HepG2 (cell line): ENCODE data around the gene CFAP221. TPM values are rescaled to one million over a fixed set of nuclear protein-coding genes. Genes with fewer than 3 reads are reported as not detected.

Source experiments
- AGO1 ChIP-seq: fragments of 200-400 bp; formaldehyde crosslinking; IDR thresholded peaks from 2 replicates; pipeline ENCODE4 v1.6.1; 2017; ENCODE audit warnings: mild to moderate bottlenecking, low read depth, low read length, moderate library complexity; ENCODE audit not compliant: poor library complexity, severe bottlenecking
- CSRNP2 ChIP-seq: sonication (generic); formaldehyde crosslinking; conservative IDR thresholded peaks from 2 replicates; pipeline ENCODE4 v1.8.0; 2022; ENCODE audit warnings: low read depth, missing genetic modification reagents
- EHMT2 ChIP-seq: fragments of 200-600 bp; sonication (generic); IDR thresholded peaks from 2 replicates; pipeline ENCODE4 v1.7.0; 2017; ENCODE audit warnings: antibody characterized with exemption, low read depth, low read length, borderline replicate concordance
- FOXC1 ChIP-seq: sonication (generic); formaldehyde crosslinking; IDR thresholded peaks from 2 replicates; pipeline ENCODE4 v1.8.0; 2022; ENCODE audit warnings: mild to moderate bottlenecking, missing genetic modification reagents, borderline replicate concordance
- GABPA ChIP-seq, 2 experiments: IDR thresholded peaks; 2 replicates each; pipeline ENCODE4 v1.6.1; 2011 to 2016; ENCODE audit warnings: low read depth in 2 of 2, low read length in 1 of 2, missing biosample characterization in 1 of 2, missing genetic modification characterization in 1 of 2
- HHEX ChIP-seq: IDR thresholded peaks from 2 replicates; pipeline ENCODE4 v1.6.1; 2016; ENCODE audit warnings: control low read depth
- HMG20B ChIP-seq: conservative IDR thresholded peaks from 2 replicates; pipeline ENCODE4 v1.6.1; 2016; ENCODE audit warnings: missing genetic modification reagents, missing compliant biosample characterization
- IRF1 ChIP-seq: sonication (generic); formaldehyde crosslinking; IDR thresholded peaks from 2 replicates; pipeline ENCODE4 v1.4.0; 2020; ENCODE audit warnings: low read depth, mild to moderate bottlenecking, missing genetic modification reagents
- LRRFIP1 ChIP-seq: sonication (generic); formaldehyde crosslinking; conservative IDR thresholded peaks from 2 replicates; pipeline ENCODE4 v1.4.0; 2020; ENCODE audit warnings: missing genetic modification reagents
- MAF1 ChIP-seq: sonication (generic); formaldehyde crosslinking; IDR thresholded peaks from 2 replicates; pipeline ENCODE4 v1.5.0; 2020; ENCODE audit warnings: missing genetic modification reagents, borderline replicate concordance
- SNAPC2 ChIP-seq: sonication (generic); formaldehyde crosslinking; IDR thresholded peaks from 2 replicates; pipeline ENCODE4 v1.8.1; 2022; ENCODE audit warnings: mild to moderate bottlenecking, missing genetic modification reagents
- TRIM24 ChIP-seq: sonication (generic); formaldehyde crosslinking; IDR thresholded peaks from 2 replicates; pipeline ENCODE4 v1.8.0; 2022; ENCODE audit warnings: mild to moderate bottlenecking, missing genetic modification reagents
- ZFP82 ChIP-seq: sonication (generic); formaldehyde crosslinking; IDR thresholded peaks from 2 replicates; pipeline ENCODE4 v1.5.1; 2020; ENCODE audit warnings: mild to moderate bottlenecking, missing genetic modification reagents, borderline replicate concordance
- ZNF546 ChIP-seq: sonication (generic); formaldehyde crosslinking; conservative IDR thresholded peaks from 2 replicates; pipeline ENCODE4 v1.8.1; 2023; ENCODE audit warnings: mild to moderate bottlenecking, missing genetic modification reagents
- ZNF564 ChIP-seq: sonication (generic); formaldehyde crosslinking; IDR thresholded peaks from 2 replicates; pipeline ENCODE4 v1.8.1; 2023; ENCODE audit warnings: mild to moderate bottlenecking, missing genetic modification reagents
- ZNF674 ChIP-seq: sonication (generic); formaldehyde crosslinking; IDR thresholded peaks from 2 replicates; pipeline ENCODE4 v1.5.0; 2020; ENCODE audit warnings: low read depth, mild to moderate bottlenecking, missing genetic modification reagents
- ZNF772 ChIP-seq: sonication (generic); formaldehyde crosslinking; IDR thresholded peaks from 2 replicates; pipeline ENCODE4 v1.5.0; 2020; ENCODE audit warnings: mild to moderate bottlenecking, missing genetic modification reagents
- ZSCAN30 ChIP-seq: sonication (generic); formaldehyde crosslinking; IDR thresholded peaks from 2 replicates; pipeline ENCODE4 v1.5.0; 2020; ENCODE audit warnings: mild to moderate bottlenecking, missing genetic modification reagents
- polyA plus RNA-seq, 8 experiments: library from polyadenylated mRNA; depleted of rRNA in 3 of 8; stranded (reverse) in 7 of 8; unstranded in 1 of 8; fragments of >200 nt; fragmentation: Illumina TruSeq in 4 of 8; extraction: Trizol in 4 of 8; gene quantifications; 2 replicates each; pipeline versions ENCODE4 v1.2.1 to v1.2.3, GENCODE V29; 2011 to 2016; ENCODE audit warnings: low read depth in 4 of 8, missing spikeins in 1 of 8, mixed read lengths in 1 of 8; ENCODE audit not compliant: insufficient read depth in 1 of 8
- total RNA-seq, 5 experiments: library from RNA; depleted of rRNA; stranded (reverse); fragments of >200 nt; fragmentation: Illumina TruSeq; extraction: Trizol; gene quantifications; 2 replicates each; pipeline ENCODE4 v1.2.3, GENCODE V29; 2016; ENCODE audit warnings: low read depth in 1 of 5
- TF ChIP-seq, protein P1 (sequence below): sonication (generic); formaldehyde crosslinking; conservative IDR thresholded peaks from 2 replicates; pipeline ENCODE4 v1.5.0; 2020; ENCODE audit warnings: missing genetic modification reagents
- TF ChIP-seq, protein P2 (sequence below): sonication (generic); formaldehyde crosslinking; IDR thresholded peaks from 2 replicates; pipeline ENCODE4 v1.4.0; 2020; ENCODE audit warnings: missing genetic modification reagents
- TF ChIP-seq, protein P3 (sequence below): sonication (generic); formaldehyde crosslinking; IDR thresholded peaks from 2 replicates; pipeline ENCODE4 v1.5.0; 2020; ENCODE audit warnings: missing genetic modification reagents

CFAP221 gene
- total and polyA plus RNA-seq, 2 of the 13 experiments (the other 11 are each of a cell fraction or from before 2014, with no cell fraction given), result not detected

GRCh38 chr2:119702918-119703401 lies 158.7 kb downstream of the CFAP221 start (continued):
- no peak for TF ChIP-seq CSRNP2
- no peak for TF ChIP-seq LRRFIP1 (CRISPR knock-in tag)
- TF ChIP-seq, protein P1, sequence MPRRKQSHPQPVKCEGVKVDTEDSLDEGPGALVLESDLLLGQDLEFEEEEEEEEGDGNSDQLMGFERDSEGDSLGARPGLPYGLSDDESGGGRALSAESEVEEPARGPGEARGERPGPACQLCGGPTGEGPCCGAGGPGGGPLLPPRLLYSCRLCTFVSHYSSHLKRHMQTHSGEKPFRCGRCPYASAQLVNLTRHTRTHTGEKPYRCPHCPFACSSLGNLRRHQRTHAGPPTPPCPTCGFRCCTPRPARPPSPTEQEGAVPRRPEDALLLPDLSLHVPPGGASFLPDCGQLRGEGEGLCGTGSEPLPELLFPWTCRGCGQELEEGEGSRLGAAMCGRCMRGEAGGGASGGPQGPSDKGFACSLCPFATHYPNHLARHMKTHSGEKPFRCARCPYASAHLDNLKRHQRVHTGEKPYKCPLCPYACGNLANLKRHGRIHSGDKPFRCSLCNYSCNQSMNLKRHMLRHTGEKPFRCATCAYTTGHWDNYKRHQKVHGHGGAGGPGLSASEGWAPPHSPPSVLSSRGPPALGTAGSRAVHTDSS (CRISPR knock-in tag), result no peak
- TF ChIP-seq ZNF546 (CRISPR knock-in tag), result no peak
- TF ChIP-seq, protein P2, sequence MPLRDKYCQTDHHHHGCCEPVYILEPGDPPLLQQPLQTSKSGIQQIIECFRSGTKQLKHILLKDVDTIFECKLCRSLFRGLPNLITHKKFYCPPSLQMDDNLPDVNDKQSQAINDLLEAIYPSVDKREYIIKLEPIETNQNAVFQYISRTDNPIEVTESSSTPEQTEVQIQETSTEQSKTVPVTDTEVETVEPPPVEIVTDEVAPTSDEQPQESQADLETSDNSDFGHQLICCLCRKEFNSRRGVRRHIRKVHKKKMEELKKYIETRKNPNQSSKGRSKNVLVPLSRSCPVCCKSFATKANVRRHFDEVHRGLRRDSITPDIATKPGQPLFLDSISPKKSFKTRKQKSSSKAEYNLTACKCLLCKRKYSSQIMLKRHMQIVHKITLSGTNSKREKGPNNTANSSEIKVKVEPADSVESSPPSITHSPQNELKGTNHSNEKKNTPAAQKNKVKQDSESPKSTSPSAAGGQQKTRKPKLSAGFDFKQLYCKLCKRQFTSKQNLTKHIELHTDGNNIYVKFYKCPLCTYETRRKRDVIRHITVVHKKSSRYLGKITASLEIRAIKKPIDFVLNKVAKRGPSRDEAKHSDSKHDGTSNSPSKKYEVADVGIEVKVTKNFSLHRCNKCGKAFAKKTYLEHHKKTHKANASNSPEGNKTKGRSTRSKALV (CRISPR knock-in tag), result no peak
- TF ChIP-seq IRF1 (CRISPR knock-in tag), result no peak
- TF ChIP-seq HMG20B (CRISPR knock-in tag), result no peak
- TF ChIP-seq ZSCAN30, result no peak
- no peak for TF ChIP-seq MAF1 (CRISPR knock-in tag)
- TF ChIP-seq FOXC1, result no peak
- no peak for TF ChIP-seq ZNF564 (CRISPR knock-in tag)
- TF ChIP-seq TRIM24 (CRISPR knock-in tag), result no peak
- TF ChIP-seq, protein P3, sequence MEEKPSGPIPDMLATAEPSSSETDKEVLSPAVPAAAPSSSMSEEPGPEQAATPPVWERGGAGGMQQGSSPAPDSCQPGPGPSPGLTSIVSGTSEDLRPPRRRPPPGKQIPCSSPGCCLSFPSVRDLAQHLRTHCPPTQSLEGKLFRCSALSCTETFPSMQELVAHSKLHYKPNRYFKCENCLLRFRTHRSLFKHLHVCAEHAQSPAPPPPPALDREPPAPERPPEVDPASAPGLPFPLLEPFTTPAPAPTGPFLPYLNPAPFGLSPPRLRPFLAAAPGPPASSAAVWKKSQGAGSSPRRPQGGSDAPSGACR (CRISPR knock-in tag), result no peak
- TF ChIP-seq SNAPC2, result no peak
- TF ChIP-seq AGO1, result no peak
- no peak for TF ChIP-seq HHEX (CRISPR knock-in tag)
- no peak for TF ChIP-seq GABPA (IDR thresholded peaks at IDR 0.05; ENCODE audit: low read depth, low read length)
- TF ChIP-seq GABPA (CRISPR knock-in tag; IDR thresholded peaks at IDR 0.05; ENCODE audit: low read depth), result no peak
- peak; percentile 73; the same call in 1 of the 2 replicates for TF ChIP-seq ZNF772
- no peak for TF ChIP-seq ZFP82 (CRISPR knock-in tag)
- no peak for TF ChIP-seq EHMT2
- TF ChIP-seq ZNF674 (CRISPR knock-in tag), result no peak
